ENCODE data around the gene STMN3. TPM values are rescaled to one million over a fixed set of nuclear protein-coding genes. Genes with fewer than 3 reads are reported as not detected.
A peak's percentile ranks its signal among the peaks of the same experiment; 100 is the strongest.

STMN3 gene
- total RNA-seq, 1 experiment from 2014 or later, result 15.8 TPM

- H3K27ac ChIP-seq (ENCODE audit: low read length), result no peak overlapping the region
- peak overlapping the region; percentile 86 for H3K9ac ChIP-seq (ENCODE audit: low read length)
- peak; percentile 19; the same call in 1 of the 2 replicates for ATAC-seq
- CTCF ChIA-PET, result no interaction called here
- H3K27me3 ChIP-seq (ENCODE audit: low read length), result no peaks in the 10 kb centered on the region
- BruUV-seq (replicated peaks), result no TSS peak
- peak overlapping the region; percentile 91 for H3K4me3 ChIP-seq (ENCODE audit: low read length)
- H3F3A ChIP-seq (ENCODE audit: low read length, unreplicated experiment), result no peaks in the 10 kb centered on the region
- TF ChIP-seq EZH2 (IDR thresholded peaks at IDR 0.05; ENCODE audit: low read length, unreplicated experiment), result no peak
- TF ChIP-seq EZH2phosphoT487 (IDR thresholded peaks at IDR 0.05; ENCODE audit: borderline replicate concordance, low read length), result no peak
- no peaks in the 10 kb centered on the region for H3K9me2 ChIP-seq (replicated peaks; ENCODE audit: low read length)
- no peaks in the 10 kb centered on the region for H4K20me1 ChIP-seq (ENCODE audit: low read length)
- POLR2A ChIA-PET (ENCODE audit: unreplicated experiment), result no interaction called here
- DNase-seq, result peak; percentile 12
- peaks cover 9% of the 10 kb centered on the region; the same call in 1 of the 2 replicates for H3K4me1 ChIP-seq (ENCODE audit: insufficient read depth, low read length)
- intact Hi-C loops (cut with micrococcal nuclease), result loop anchor here (2.0 kb wide), 2 partner anchors 23 to 31 kb away; no protein-coding TSS in a partner anchor
- H2AFZ ChIP-seq (ENCODE audit: low read length), result 0 out of 2 replicates have a peak overlapping the region, but pooled peaks have one; percentile 92
- peaks cover 32% of the 10 kb centered on the region; the same call in 1 of the 2 replicates for H3K36me3 ChIP-seq (ENCODE audit: low read depth, low read length)
- H3K9me3 ChIP-seq (ENCODE audit: low read length), result no peaks in the 10 kb centered on the region
- H3K4me2 ChIP-seq (ENCODE audit: low read length), result peak overlapping the region; percentile 95
- H3K79me2 ChIP-seq (ENCODE audit: low read length), result peaks cover 25% of the 10 kb centered on the region
Measured at GRCh38 chr20:63659370-63659769, 6.1 kb upstream of the STMN3 start.

GRCh38 chr20:63658749-63659187 lies 5.5 kb upstream of the STMN3 start:
- no peak for TF ChIP-seq CTCF (conservative IDR thresholded peaks at IDR 0.05; ENCODE audit: low read depth, low read length)
- H3K4me1 ChIP-seq (ENCODE audit: insufficient read depth, low read length), result peaks cover 9% of the 10 kb centered on the region; the same call in 1 of the 2 replicates
- TSS peak; percentile 52 for BruUV-seq (replicated peaks)
- no peak overlapping the region for H3K27ac ChIP-seq (ENCODE audit: low read length)
- peak overlapping the region; percentile 91 for H3K4me3 ChIP-seq (ENCODE audit: low read length)
- H3K4me2 ChIP-seq (ENCODE audit: low read length), result peak overlapping the region; percentile 95
- H4K20me1 ChIP-seq (ENCODE audit: low read length), result no peaks in the 10 kb centered on the region
- peak; percentile 28 for ATAC-seq
- intact Hi-C loops (cut with micrococcal nuclease), result loop anchor here (2.0 kb wide), 2 partner anchors 24 to 30 kb away; no protein-coding TSS in a partner anchor
- H2AFZ ChIP-seq (ENCODE audit: low read length), result peak overlapping the region; percentile 92
- CTCF ChIA-PET, result interaction anchor here (0.6 to 0.7 kb wide), 2 partner anchors 17 to 28 kb away, joined by 3 to 4 read pairs; no protein-coding TSS in a partner anchor
- H3K27me3 ChIP-seq (ENCODE audit: low read length), result no peaks in the 10 kb centered on the region
- peaks cover 31% of the 10 kb centered on the region; the same call in 1 of the 2 replicates for H3K36me3 ChIP-seq (ENCODE audit: low read depth, low read length)
- no peaks in the 10 kb centered on the region for H3F3A ChIP-seq (ENCODE audit: low read length, unreplicated experiment)
- POLR2A ChIA-PET (ENCODE audit: unreplicated experiment), result interaction anchor here (0.5 to 1.0 kb wide), 6 partner anchors 17 to 138 kb away, joined by 3 to 21 read pairs (median 3); partner anchors contain the start of gene PPDPF
- peak overlapping the region; percentile 86 for H3K9ac ChIP-seq (ENCODE audit: low read length)
- H3K9me3 ChIP-seq (ENCODE audit: low read length), result no peaks in the 10 kb centered on the region
- peaks cover 25% of the 10 kb centered on the region for H3K79me2 ChIP-seq (ENCODE audit: low read length)
- no peak for DNase-seq
- H3K9me2 ChIP-seq (replicated peaks; ENCODE audit: low read length), result no peaks in the 10 kb centered on the region

GRCh38 chr20:63657937-63658748 lies 4.9 kb upstream of the STMN3 start, which contains the start of gene RTEL1:
Gene RTEL1, plus strand, starts transcription at chr20:63658312. Its CDS starts 1,091 bp downstream, at chr20:63659403.
- BruUV-seq (replicated peaks), result no TSS peak
- Histone ChIP-seq H3F3A (ENCODE audit: low read length, unreplicated experiment) (no peaks in the 10 kb centered on the region), H3K4me2 (ENCODE audit: low read length) (peak within 1 kb of the TSS; percentile 95), H4K20me1 (ENCODE audit: low read length) (no peaks in the 10 kb centered on the region), H3K36me3 (ENCODE audit: low read depth, low read length) (peaks cover 25% of the 10 kb centered on the region; the same call in 1 of the 2 replicates), H3K9ac (ENCODE audit: low read length) (peak within 1 kb of the TSS; percentile 86), H3K4me3 (ENCODE audit: low read length) (peak within 1 kb of the TSS; percentile 91), H3K9me2 (replicated peaks; ENCODE audit: low read length) (no peaks in the 10 kb centered on the region), H3K9me3 (ENCODE audit: low read length) (no peaks in the 10 kb centered on the region), H2AFZ (ENCODE audit: low read length) (peak within 1 kb of the TSS; percentile 92), H3K27ac (ENCODE audit: low read length) (peak within 1 kb of the TSS; percentile 41), H3K4me1 (ENCODE audit: insufficient read depth, low read length) (peaks cover 9% of the 10 kb centered on the region; the same call in 1 of the 2 replicates), H3K27me3 (ENCODE audit: low read length) (no peaks in the 10 kb centered on the region), H3K79me2 (ENCODE audit: low read length) (peaks cover 25% of the 10 kb centered on the region)
- TF ChIP-seq CTCF (conservative IDR thresholded peaks at IDR 0.05; ENCODE audit: low read depth, low read length), result no peak
- TF ChIP-seq EZH2 (IDR thresholded peaks at IDR 0.05; ENCODE audit: low read length, unreplicated experiment), result no peak
- TF ChIP-seq EZH2phosphoT487 (IDR thresholded peaks at IDR 0.05; ENCODE audit: borderline replicate concordance, low read length), result no peak
- ChIA-PET CTCF (interaction anchor here (0.6 to 0.7 kb wide), 3 partner anchors 16 to 82 kb away, joined by 3 to 4 read pairs (median 4); no protein-coding TSS in a partner anchor), POLR2A (ENCODE audit: unreplicated experiment) (interaction anchor here (0.5 to 1.0 kb wide), 7 partner anchors 16 to 138 kb away, joined by 3 to 21 read pairs (median 3); partner anchors contain the start of genes HELZ2 and PPDPF)
- peak; percentile 97 for ATAC-seq
- peak; percentile 93 for DNase-seq
- intact Hi-C loops (cut with micrococcal nuclease), result loop anchor here (2.0 kb wide), 2 partner anchors 25 to 29 kb away; no protein-coding TSS in a partner anchor

All from PC-3 (cell line).